ENCODE data around the gene GALNT14. TPM values are rescaled to one million over a fixed set of nuclear protein-coding genes. Genes with fewer than 3 reads are reported as not detected.

GALNT14 gene
- total RNA-seq, 1 donor, result 0.72 TPM

DNA sequence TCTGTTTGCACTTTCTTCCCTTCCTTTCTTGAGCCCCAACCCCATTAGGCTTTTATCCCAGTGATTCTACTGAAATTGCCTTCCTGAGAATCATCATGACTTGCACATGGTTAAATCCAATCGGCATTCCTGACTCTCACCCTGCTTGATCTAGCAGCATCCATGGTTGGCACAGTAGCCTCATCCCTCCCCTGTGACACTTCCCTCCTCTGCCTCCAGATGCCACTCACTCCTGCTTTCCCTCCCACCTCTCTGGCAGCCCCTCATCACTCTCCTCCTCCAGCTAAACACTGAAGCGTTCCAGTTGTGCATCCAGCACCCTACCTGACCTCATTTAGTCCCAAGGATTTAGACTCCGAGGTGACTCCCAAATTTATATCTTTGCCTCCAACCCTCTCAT is 114.7 kb downstream of the GALNT14 start:
- DNase-seq (ENCODE audit: low read depth), result no peak
- no peak for TF ChIP-seq CTCF (IDR thresholded peaks at IDR 0.05; ENCODE audit: insufficient read depth, low read length)
- no peak overlapping the region for H3K4me3 ChIP-seq (ENCODE audit: low read depth, low read length)

- DNase-seq (ENCODE audit: low read depth), result no peak
- no peak for TF ChIP-seq CTCF (IDR thresholded peaks at IDR 0.05; ENCODE audit: insufficient read depth, low read length)
- no peak overlapping the region for H3K4me3 ChIP-seq (ENCODE audit: low read depth, low read length)
Measured at GRCh38 chr2:31020713-31021112, 117.5 kb downstream of the GALNT14 start.

- no peak for DNase-seq (ENCODE audit: low read depth)
- H3K4me3 ChIP-seq (ENCODE audit: low read depth, low read length), result no peak overlapping the region
- no peak for TF ChIP-seq CTCF (IDR thresholded peaks at IDR 0.05; ENCODE audit: insufficient read depth, low read length)
Measured at GRCh38 chr2:31018280-31018679, 120.0 kb downstream of the GALNT14 start.

DNA sequence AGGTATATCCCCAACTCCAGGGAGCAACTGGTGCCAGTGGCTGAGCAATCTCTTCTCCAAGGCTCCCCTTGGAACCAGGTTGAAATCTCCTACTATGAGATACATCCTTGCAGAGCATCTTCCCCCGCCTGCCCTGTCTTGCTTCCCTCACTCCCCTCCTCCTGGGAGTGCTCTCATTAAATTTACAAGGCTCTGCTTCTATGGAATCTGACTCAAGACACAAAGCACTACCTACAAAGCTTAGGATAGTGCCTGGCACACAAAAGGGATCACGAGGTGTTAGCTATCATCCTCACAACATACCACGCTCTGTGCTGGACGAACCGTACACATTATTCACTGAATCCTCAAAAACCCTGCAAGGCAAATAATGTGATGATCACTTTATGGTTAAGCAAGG is 121.6 kb downstream of the GALNT14 start:
- no peak for TF ChIP-seq CTCF (IDR thresholded peaks at IDR 0.05; ENCODE audit: insufficient read depth, low read length)

DNA sequence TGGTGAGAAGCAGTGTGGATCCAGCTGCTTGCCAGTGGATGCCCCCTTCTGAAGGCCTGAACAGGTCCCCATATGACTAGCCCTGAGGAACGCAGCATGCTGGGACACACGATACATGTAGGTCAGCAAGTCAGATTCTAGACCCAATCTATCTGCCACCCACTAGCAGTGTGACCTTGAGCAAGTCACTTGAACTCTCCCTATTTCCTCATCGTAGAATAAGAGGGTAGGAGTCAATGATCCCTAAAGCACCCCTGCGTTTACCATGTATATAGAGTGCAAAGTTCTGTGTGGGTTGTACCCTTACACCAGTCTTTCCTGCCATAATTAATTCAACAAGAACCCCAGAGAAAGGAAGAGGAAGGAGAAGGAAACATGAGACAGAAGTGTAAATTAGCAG is 123.7 kb downstream of the GALNT14 start:
- H3K4me3 ChIP-seq (ENCODE audit: low read depth, low read length), result no peak overlapping the region
- no peak for TF ChIP-seq CTCF (IDR thresholded peaks at IDR 0.05; ENCODE audit: insufficient read depth, low read length)
- no peak for DNase-seq (ENCODE audit: low read depth)

More for the DNA sequence above, 121.6 kb downstream of the GALNT14 start:
- no peak overlapping the region for H3K4me3 ChIP-seq (ENCODE audit: low read depth, low read length)
- no peak for DNase-seq (ENCODE audit: low read depth)

- DNase-seq (ENCODE audit: low read depth), result no peak
- no peak for TF ChIP-seq CTCF (IDR thresholded peaks at IDR 0.05; ENCODE audit: insufficient read depth, low read length)
Measured at GRCh38 chr2:31013301-31013700, 124.9 kb downstream of the GALNT14 start.

DNA sequence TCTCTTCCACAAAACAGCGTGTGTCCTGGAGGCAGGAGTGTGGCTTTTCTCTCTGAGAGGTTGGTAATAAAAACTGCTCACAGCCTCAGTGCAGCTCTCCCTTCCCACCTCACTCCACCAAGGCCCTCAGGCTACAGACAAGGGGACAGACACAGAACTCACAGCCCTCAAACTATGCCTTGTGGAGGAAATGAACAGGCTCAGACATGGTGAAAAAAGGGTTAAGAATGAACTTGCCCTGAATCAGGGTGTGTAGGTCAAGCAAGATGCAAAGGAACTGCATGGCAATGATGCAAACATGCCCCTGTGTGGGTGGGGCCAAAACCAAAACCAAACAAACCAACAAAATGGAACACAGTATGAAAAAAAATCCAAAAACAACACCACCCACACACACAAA is 125.8 kb downstream of the GALNT14 start:
- no peak for TF ChIP-seq CTCF (IDR thresholded peaks at IDR 0.05; ENCODE audit: insufficient read depth, low read length)
- DNase-seq (ENCODE audit: low read depth), result no peak

More at GRCh38 chr2:31013301-31013700, 124.9 kb downstream of the GALNT14 start:
- no peak overlapping the region for H3K4me3 ChIP-seq (ENCODE audit: low read depth, low read length)

More for the DNA sequence above, 125.8 kb downstream of the GALNT14 start:
- H3K4me3 ChIP-seq (ENCODE audit: low read depth, low read length), result no peak overlapping the region

Data from fibroblast of the aortic adventitia (primary cell).